ENCODE data around the gene SLC9C1.

The SLC9C1 gene

DNA sequence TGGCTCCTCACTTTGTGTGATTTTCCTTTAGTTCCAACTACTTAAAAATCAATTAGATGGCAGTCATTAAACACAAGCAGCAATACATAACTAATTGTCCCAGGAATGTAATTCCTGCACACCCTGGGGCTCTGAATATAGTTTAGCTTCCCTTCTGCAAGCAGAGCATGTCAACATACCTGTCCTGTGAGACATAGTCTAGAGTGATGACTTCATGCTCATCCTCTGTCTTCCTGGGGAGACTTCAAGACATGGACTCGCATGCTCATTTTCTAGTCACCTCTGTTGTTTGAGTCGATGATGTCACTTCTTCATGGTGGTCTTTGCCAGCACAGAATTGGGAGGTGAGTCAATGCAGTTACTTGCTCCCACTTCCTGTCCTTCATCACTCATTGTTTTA is 192.1 kb downstream of the SLC9C1 start:
- TF ChIP-seq, protein P1, sequence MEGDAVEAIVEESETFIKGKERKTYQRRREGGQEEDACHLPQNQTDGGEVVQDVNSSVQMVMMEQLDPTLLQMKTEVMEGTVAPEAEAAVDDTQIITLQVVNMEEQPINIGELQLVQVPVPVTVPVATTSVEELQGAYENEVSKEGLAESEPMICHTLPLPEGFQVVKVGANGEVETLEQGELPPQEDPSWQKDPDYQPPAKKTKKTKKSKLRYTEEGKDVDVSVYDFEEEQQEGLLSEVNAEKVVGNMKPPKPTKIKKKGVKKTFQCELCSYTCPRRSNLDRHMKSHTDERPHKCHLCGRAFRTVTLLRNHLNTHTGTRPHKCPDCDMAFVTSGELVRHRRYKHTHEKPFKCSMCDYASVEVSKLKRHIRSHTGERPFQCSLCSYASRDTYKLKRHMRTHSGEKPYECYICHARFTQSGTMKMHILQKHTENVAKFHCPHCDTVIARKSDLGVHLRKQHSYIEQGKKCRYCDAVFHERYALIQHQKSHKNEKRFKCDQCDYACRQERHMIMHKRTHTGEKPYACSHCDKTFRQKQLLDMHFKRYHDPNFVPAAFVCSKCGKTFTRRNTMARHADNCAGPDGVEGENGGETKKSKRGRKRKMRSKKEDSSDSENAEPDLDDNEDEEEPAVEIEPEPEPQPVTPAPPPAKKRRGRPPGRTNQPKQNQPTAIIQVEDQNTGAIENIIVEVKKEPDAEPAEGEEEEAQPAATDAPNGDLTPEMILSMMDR (IDR thresholded peaks at IDR 0.05): no peak
- H3K4me3 ChIP-seq: no peak overlapping the region
- H3K27ac ChIP-seq: no peak overlapping the region
- DNase-seq (ENCODE audit: low spot score): no peak

DNA sequence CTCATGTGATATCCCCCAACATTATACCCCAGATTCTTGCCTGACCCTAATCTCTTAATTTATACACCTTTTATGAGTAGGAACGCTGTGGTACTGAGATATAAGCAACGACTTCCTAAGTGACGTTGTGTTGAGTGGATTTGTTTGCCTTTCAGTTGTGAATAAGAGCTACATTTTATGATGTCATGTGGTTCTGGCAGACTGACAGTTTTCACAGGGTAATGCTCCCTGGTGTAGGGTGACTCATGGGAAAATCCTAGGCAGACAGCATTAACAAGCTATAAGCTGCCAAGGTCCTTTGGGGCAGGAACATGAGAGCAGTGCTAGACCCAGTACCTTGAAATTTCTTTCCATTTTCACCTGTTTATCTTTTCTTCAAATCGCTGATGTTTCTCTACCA is 196.6 kb downstream of the SLC9C1 start:
- DNase-seq (ENCODE audit: low spot score): no peak
- no peak overlapping the region for H3K4me3 ChIP-seq
- TF ChIP-seq, protein P1 (IDR thresholded peaks at IDR 0.05): no peak
- no peak overlapping the region for H3K27ac ChIP-seq

DNA sequence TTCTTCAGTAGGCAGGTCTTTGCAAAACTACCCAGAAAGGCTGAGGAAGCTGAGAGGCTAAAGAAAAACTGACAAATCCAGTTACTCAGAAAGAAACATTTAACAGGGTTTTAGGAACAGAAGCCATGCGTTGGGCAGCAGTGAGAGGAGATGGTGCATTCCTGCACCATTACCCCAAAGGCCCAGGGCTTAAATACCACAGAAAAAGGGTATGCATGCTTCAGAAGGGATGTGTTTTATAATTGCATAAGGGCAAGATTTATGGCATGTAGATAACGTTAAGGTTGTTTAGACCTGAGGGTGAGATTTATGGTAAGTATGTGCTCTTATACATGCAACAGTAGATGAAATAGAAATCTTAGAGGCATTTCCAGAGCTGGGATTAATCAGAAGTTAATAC is 197.8 kb downstream of the SLC9C1 start:
- H3K27ac ChIP-seq: no peak overlapping the region

DNA sequence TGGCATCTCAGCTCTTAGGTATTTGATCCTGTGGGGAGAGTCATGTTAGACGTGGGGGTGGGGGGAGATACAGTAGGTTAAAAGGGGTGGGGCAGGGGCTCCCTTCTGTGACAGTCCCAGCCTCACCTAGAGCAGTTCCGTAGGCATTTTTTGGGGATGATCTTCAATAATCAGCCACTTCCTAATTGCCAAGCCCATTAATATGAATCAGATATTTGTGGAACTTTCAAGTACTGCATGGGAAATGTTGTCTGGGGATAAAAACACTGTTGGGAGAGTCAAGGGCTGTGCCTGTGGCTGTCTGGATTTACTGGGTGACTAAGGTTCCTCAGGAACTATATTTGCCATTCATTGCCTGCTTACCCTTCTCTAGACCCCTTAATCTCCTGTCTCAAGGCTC is 198.3 kb downstream of the SLC9C1 start:
- H3K4me3 ChIP-seq: no peak overlapping the region
- no peak for DNase-seq (ENCODE audit: low spot score)
- TF ChIP-seq, protein P1 (IDR thresholded peaks at IDR 0.05): no peak
- no peak overlapping the region for H3K27ac ChIP-seq

More for the DNA sequence above, 197.8 kb downstream of the SLC9C1 start:
- no peak overlapping the region for H3K4me3 ChIP-seq
- no peak for DNase-seq (ENCODE audit: low spot score)
- TF ChIP-seq, protein P1 (IDR thresholded peaks at IDR 0.05): no peak

DNA sequence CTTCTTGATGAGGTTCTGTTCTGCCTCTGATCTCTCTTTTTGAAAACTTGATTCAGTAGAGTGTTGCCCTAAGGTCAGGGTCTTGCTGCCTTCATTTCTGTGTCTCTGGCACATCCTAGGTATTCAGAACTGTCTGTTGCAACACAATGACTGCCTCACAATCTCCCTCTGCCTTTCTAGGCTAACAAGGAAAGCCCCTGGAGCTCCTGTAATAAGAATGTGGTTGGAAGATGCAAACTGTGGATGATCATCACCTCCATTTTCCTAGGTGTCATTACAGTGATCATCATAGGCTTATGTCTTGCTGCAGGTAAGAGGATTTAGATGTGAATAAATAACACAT is 200.9 kb downstream of the SLC9C1 start:
- H3K27ac ChIP-seq: no peak overlapping the region
- H3K4me3 ChIP-seq: no peak overlapping the region
- DNase-seq (ENCODE audit: low spot score): no peak
- TF ChIP-seq, protein P1 (IDR thresholded peaks at IDR 0.05): no peak

DNA sequence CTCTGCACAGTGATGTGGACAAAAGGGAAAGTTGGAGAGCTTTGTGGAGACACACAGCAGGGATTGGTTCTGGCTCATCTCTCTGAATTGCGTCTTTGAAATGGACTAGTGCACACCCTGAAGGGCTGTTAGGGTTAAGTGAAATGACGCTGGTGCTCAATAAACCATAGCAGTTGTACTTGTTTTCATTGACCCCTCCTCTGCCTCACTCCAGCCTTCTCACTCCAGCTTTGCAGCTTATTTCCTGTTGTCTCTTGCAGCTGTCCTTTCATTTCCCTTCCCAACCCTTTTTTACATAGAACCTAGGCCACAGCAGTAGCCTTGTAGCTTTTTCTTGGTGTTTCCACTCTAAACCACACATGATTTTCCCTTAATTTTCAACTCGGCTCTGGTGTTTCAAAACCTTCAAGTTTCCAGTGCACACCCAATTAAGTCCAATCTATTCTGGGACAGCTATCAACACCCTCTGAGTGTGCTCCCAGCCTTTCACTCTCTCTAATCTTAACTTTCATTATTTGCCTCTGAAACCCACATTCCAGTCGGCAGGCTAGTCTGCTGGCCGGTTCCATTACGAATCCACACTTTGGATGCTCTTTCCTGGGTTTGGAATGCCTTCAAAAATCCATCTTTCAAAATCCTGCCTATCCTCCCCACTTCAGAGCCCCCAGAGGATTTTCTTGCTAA is 201.4 kb downstream of the SLC9C1 start:
- Histone ChIP-seq H3K4me3 (no peak overlapping the region), H3K27ac (no peak overlapping the region)
- TF ChIP-seq, protein P1 (IDR thresholded peaks at IDR 0.05): no peak
- DNase-seq (ENCODE audit: low spot score): no peak

DNA sequence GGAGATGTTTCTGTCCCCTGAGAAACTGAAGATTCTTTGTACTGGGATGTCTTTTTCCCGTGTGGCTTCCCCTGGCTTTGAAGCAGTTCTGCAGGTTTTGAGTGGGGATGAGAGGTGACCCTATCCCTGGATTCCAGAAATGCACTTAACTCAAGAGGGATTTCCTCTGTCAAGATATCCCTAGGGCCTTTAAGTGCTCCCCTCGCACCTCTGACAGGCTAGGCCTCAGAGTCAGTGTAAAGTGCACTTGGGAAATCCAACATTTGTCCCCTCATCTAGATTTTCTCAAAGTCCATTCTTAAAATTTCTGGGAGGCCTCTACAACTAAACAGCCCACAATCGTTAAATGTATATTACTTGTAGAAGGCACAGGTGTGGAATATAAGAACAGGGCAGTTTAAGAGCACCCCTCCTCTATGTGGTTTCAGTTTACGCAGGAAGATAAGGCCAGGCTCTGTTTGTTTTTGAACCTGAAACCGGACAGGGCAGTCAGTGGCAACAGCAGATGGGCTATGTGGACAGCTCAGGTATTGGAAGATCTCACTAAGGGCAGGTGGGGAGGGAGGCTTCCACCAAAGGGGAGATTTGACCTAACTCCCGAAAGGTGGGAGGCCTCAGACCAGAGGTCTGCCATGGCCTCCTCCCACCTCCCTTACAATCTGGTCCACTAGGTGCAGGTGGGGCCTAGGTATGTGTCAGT is 203.0 kb downstream of the SLC9C1 start:
- H3K27ac ChIP-seq: no peak overlapping the region
- TF ChIP-seq, protein P1 (IDR thresholded peaks at IDR 0.05): no peak
- DNase-seq (ENCODE audit: low spot score): no peak

More for the DNA sequence above, 203.0 kb downstream of the SLC9C1 start:
- no peak overlapping the region for H3K4me3 ChIP-seq
